ENCODE data around the gene DAGLA. TPM values are rescaled to one million over a fixed set of nuclear protein-coding genes. Genes with fewer than 3 reads are reported as not detected.
A peak's percentile ranks its signal among the peaks of the same experiment; 100 is the strongest.

Gene DAGLA
- total RNA-seq, 5 donors from 2014 or later (not counting 1 experiment from before 2014, with no cell fraction given), result 0.15 to 1.6 (median 0.23) TPM

- Mint-ChIP-seq H3K27me3 (peaks cover 0 to 3% of the 10 kb centered on the region in 2 donors), H3K9me3 (no peaks in the 10 kb centered on the region), H3K27ac (no peak overlapping the region), H3K4me1 (peaks cover 23 to 27% (median 24%) of the 10 kb centered on the region in 3 donors), H3K36me3 (no peaks in the 10 kb centered on the region), H3K4me3 (no peak overlapping the region)
- Histone ChIP-seq H3K4me1 (ENCODE audit: control insufficient read depth in 1 of 2, extremely low read depth in 1 of 2, insufficient read depth in 2 of 2, low read length in 2 of 2) (peaks cover 18 to 44% of the 10 kb centered on the region in 2 experiments), H3K36me3 (ENCODE audit: control insufficient read depth in 2 of 2, extremely low read depth in 1 of 2, insufficient read depth in 1 of 2, low read length in 1 of 2) (no peaks in the 10 kb centered on the region), H3K9me3 (no peaks in the 10 kb centered on the region), H3K27me3 (replicated peaks in 1 of 2; ENCODE audit: control insufficient read depth in 2 of 2, extremely low read depth in 1 of 2, insufficient read depth in 2 of 2, low read length in 1 of 2) (peaks cover 0 to 14% of the 10 kb centered on the region in 2 experiments), H3K4me3 (ENCODE audit: control insufficient read depth in 1 of 2, extremely low read depth in 1 of 2, low read length in 1 of 2) (no peak overlapping the region), H3K27ac (ENCODE audit: low read length) (no peak overlapping the region)
- ChIA-PET POLR2A (no interaction called here), CTCF (no interaction called here)
- ATAC-seq (replicated peaks in 1 of 4) (no peak), DNase-seq (no peak)
- 100% methylated on average over 5 of the region's 7 CpGs for WGBS (ENCODE audit: insufficient coverage)
Measured at GRCh38 chr11:61694602-61694939, 14.4 kb downstream of the DAGLA start.

GRCh38 chr11:61694946-61695706 is 14.9 kb downstream of the DAGLA start:
- no peaks in the 10 kb centered on the region for H3K9me3 Mint-ChIP-seq
- POLR2A ChIA-PET, result no interaction called here
- ATAC-seq (replicated peaks in 1 of 4) (no peak), DNase-seq (no peak)
- H3K27me3 ChIP-seq (replicated peaks in 1 of 2; ENCODE audit: control insufficient read depth in 2 of 2, extremely low read depth in 1 of 2, insufficient read depth in 2 of 2, low read length in 1 of 2), result peaks cover 0 to 10% of the 10 kb centered on the region in 2 experiments
- H3K36me3 ChIP-seq (ENCODE audit: control insufficient read depth in 2 of 2, extremely low read depth in 1 of 2, insufficient read depth in 1 of 2, low read length in 1 of 2), result no peaks in the 10 kb centered on the region
- H3K4me3 ChIP-seq (ENCODE audit: control insufficient read depth in 1 of 2, extremely low read depth in 1 of 2, low read length in 1 of 2), result peak overlapping the region in 1 of 2 donors; percentile 38
- peaks cover 0 to 2% of the 10 kb centered on the region in 2 donors for H3K27me3 Mint-ChIP-seq
- CTCF ChIA-PET, result no interaction called here
- 88% methylated on average over 13 of the region's 15 CpGs for WGBS (ENCODE audit: insufficient coverage)
- peaks cover 18 to 44% of the 10 kb centered on the region in 2 experiments for H3K4me1 ChIP-seq (ENCODE audit: control insufficient read depth in 1 of 2, extremely low read depth in 1 of 2, insufficient read depth in 2 of 2, low read length in 2 of 2)
- peaks cover 23 to 27% (median 24%) of the 10 kb centered on the region in 3 donors for H3K4me1 Mint-ChIP-seq
- H3K36me3 Mint-ChIP-seq, result no peaks in the 10 kb centered on the region
- no peaks in the 10 kb centered on the region for H3K9me3 ChIP-seq
- peak overlapping the region; percentile 62 for H3K27ac ChIP-seq (ENCODE audit: low read length)
- H3K27ac Mint-ChIP-seq, result peak overlapping the region; percentile 31 to 61
- H3K4me3 Mint-ChIP-seq, result peak overlapping the region in 2 of 3 donors; percentile 47 to 82

- CTCF ChIA-PET, result no interaction called here
- no peaks in the 10 kb centered on the region for H3K9me3 Mint-ChIP-seq
- H3K27ac ChIP-seq (ENCODE audit: low read length), result peak overlapping the region; percentile 62
Measured at GRCh38 chr11:61695917-61696316, 15.7 kb downstream of the DAGLA start.

GRCh38 chr11:61696602-61697001 is 16.4 kb downstream of the DAGLA start:
- no peaks in the 10 kb centered on the region for H3K36me3 ChIP-seq (ENCODE audit: control insufficient read depth in 2 of 2, extremely low read depth in 1 of 2, insufficient read depth in 1 of 2, low read length in 1 of 2)
- H3K27ac Mint-ChIP-seq, result peak overlapping the region in 1 of 2 donors; percentile 19
- H3K4me3 ChIP-seq (ENCODE audit: control insufficient read depth in 1 of 2, extremely low read depth in 1 of 2, low read length in 1 of 2), result no peak overlapping the region
- no peaks in the 10 kb centered on the region for H3K9me3 Mint-ChIP-seq
- peaks cover 23 to 27% (median 24%) of the 10 kb centered on the region in 3 donors for H3K4me1 Mint-ChIP-seq
- H3K27ac ChIP-seq (ENCODE audit: low read length), result peak overlapping the region; percentile 29
- no peak overlapping the region for H3K4me3 Mint-ChIP-seq
- POLR2A ChIA-PET, result no interaction called here
- peak in 1 of 35 experiments; percentile 13 for DNase-seq
- H3K9me3 ChIP-seq, result no peaks in the 10 kb centered on the region
- peaks cover 18 to 44% of the 10 kb centered on the region in 2 experiments for H3K4me1 ChIP-seq (ENCODE audit: control insufficient read depth in 1 of 2, extremely low read depth in 1 of 2, insufficient read depth in 2 of 2, low read length in 2 of 2)
- WGBS (ENCODE audit: insufficient coverage), result 74% methylated on average over 6 of the region's 8 CpGs
- H3K36me3 Mint-ChIP-seq, result no peaks in the 10 kb centered on the region
- CTCF ChIA-PET, result no interaction called here
- no peaks in the 10 kb centered on the region for H3K27me3 Mint-ChIP-seq
- H3K27me3 ChIP-seq (replicated peaks in 1 of 2; ENCODE audit: control insufficient read depth in 2 of 2, extremely low read depth in 1 of 2, insufficient read depth in 2 of 2, low read length in 1 of 2), result peaks cover 0 to 2% of the 10 kb centered on the region in 2 experiments
- no peak for ATAC-seq (replicated peaks in 1 of 4)

More at GRCh38 chr11:61695917-61696316, 15.7 kb downstream of the DAGLA start:
- DNase-seq (peak; percentile 65 to 95 (median 92)), ATAC-seq (replicated peaks in 1 of 4) (peak; percentile 98 to 100 (median 99))
- H3K4me1 ChIP-seq (ENCODE audit: control insufficient read depth in 1 of 2, extremely low read depth in 1 of 2, insufficient read depth in 2 of 2, low read length in 2 of 2), result peaks cover 18 to 44% of the 10 kb centered on the region in 2 experiments
- peaks cover 23 to 27% (median 24%) of the 10 kb centered on the region in 3 donors for H3K4me1 Mint-ChIP-seq
- peak overlapping the region; percentile 38 to 40 for H3K4me3 ChIP-seq (ENCODE audit: control insufficient read depth in 1 of 2, extremely low read depth in 1 of 2, low read length in 1 of 2)
- POLR2A ChIA-PET, result no interaction called here
- H3K4me3 Mint-ChIP-seq, result peak overlapping the region; percentile 47 to 82 (median 55)
- H3K27me3 ChIP-seq (replicated peaks in 1 of 2; ENCODE audit: control insufficient read depth in 2 of 2, extremely low read depth in 1 of 2, insufficient read depth in 2 of 2, low read length in 1 of 2), result peaks cover 0 to 4% of the 10 kb centered on the region in 2 experiments
- peak overlapping the region; percentile 52 to 61 for H3K27ac Mint-ChIP-seq
- 10% methylated on average over 2 of the region's 17 CpGs for WGBS (ENCODE audit: insufficient coverage)
- no peaks in the 10 kb centered on the region for H3K27me3 Mint-ChIP-seq
- no peaks in the 10 kb centered on the region for H3K36me3 ChIP-seq (ENCODE audit: control insufficient read depth in 2 of 2, extremely low read depth in 1 of 2, insufficient read depth in 1 of 2, low read length in 1 of 2)
- H3K36me3 Mint-ChIP-seq, result no peaks in the 10 kb centered on the region
- H3K9me3 ChIP-seq, result no peaks in the 10 kb centered on the region

- no peaks in the 10 kb centered on the region for H3K9me3 Mint-ChIP-seq
- ChIA-PET POLR2A (no interaction called here), CTCF (no interaction called here)
- H3K4me1 ChIP-seq (ENCODE audit: control insufficient read depth in 1 of 2, extremely low read depth in 1 of 2, insufficient read depth in 2 of 2, low read length in 2 of 2), result peaks cover 18 to 44% of the 10 kb centered on the region in 2 experiments
- no peak overlapping the region for H3K4me3 ChIP-seq (ENCODE audit: control insufficient read depth in 1 of 2, extremely low read depth in 1 of 2, low read length in 1 of 2)
- 97% methylated on average over 9 of the region's 9 CpGs for WGBS (ENCODE audit: insufficient coverage)
- H3K4me3 Mint-ChIP-seq, result no peak overlapping the region
- H3K27me3 ChIP-seq (replicated peaks in 1 of 2; ENCODE audit: control insufficient read depth in 2 of 2, extremely low read depth in 1 of 2, insufficient read depth in 2 of 2, low read length in 1 of 2), result peaks cover 0 to 2% of the 10 kb centered on the region in 2 experiments
- H3K9me3 ChIP-seq, result no peaks in the 10 kb centered on the region
- no peak overlapping the region for H3K27ac ChIP-seq (ENCODE audit: low read length)
- H3K27me3 Mint-ChIP-seq, result no peaks in the 10 kb centered on the region
- DNase-seq (no peak), ATAC-seq (replicated peaks in 1 of 4) (no peak)
- H3K36me3 Mint-ChIP-seq, result no peaks in the 10 kb centered on the region
- H3K4me1 Mint-ChIP-seq, result peaks cover 23 to 27% (median 24%) of the 10 kb centered on the region in 3 donors
- no peak overlapping the region for H3K27ac Mint-ChIP-seq
- H3K36me3 ChIP-seq (ENCODE audit: control insufficient read depth in 2 of 2, extremely low read depth in 1 of 2, insufficient read depth in 1 of 2, low read length in 1 of 2), result no peaks in the 10 kb centered on the region
Measured at GRCh38 chr11:61697078-61697502, 16.9 kb downstream of the DAGLA start.

DNA sequence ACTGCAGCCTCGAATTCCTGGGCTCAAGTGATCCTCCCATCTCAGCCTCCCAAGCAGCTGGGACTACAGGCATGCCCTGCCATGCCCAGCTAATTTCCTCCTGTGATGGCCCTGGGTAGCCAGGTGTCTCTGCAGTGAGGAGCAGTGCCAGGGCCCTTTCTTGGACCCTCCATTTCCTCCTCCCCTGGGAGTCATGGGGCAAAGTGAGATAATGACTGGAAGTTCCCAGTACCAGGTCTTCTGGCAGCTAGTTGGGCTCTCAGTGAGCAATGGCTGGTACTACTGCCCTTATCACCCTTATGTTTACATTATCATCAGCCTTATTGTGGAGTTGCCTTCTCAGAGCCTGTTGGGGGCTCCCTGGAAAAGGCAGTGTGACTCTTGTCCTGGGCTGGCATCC is 17.6 kb downstream of the DAGLA start:
- POLR2A ChIA-PET, result no interaction called here
- H3K27me3 Mint-ChIP-seq, result no peaks in the 10 kb centered on the region
- no CpG with 5 or more reads among the region's 1 CpG for WGBS (ENCODE audit: insufficient coverage)

More for the DNA sequence above, 17.6 kb downstream of the DAGLA start:
- Mint-ChIP-seq H3K9me3 (no peaks in the 10 kb centered on the region), H3K4me3 (peak overlapping the region in 1 of 3 donors; percentile 62), H3K36me3 (no peaks in the 10 kb centered on the region), H3K4me1 (peaks cover 23 to 29% (median 24%) of the 10 kb centered on the region in 3 donors), H3K27ac (peak overlapping the region; percentile 24 to 27)
- Histone ChIP-seq H3K27me3 (replicated peaks in 1 of 2; ENCODE audit: control insufficient read depth in 2 of 2, extremely low read depth in 1 of 2, insufficient read depth in 2 of 2, low read length in 1 of 2) (peaks cover 0 to 2% of the 10 kb centered on the region in 2 experiments), H3K36me3 (ENCODE audit: control insufficient read depth in 2 of 2, extremely low read depth in 1 of 2, insufficient read depth in 1 of 2, low read length in 1 of 2) (no peaks in the 10 kb centered on the region), H3K4me1 (ENCODE audit: control insufficient read depth in 1 of 2, extremely low read depth in 1 of 2, insufficient read depth in 2 of 2, low read length in 2 of 2) (peaks cover 18 to 50% of the 10 kb centered on the region in 2 experiments), H3K4me3 (ENCODE audit: control insufficient read depth in 1 of 2, extremely low read depth in 1 of 2, low read length in 1 of 2) (no peak overlapping the region), H3K9me3 (no peaks in the 10 kb centered on the region), H3K27ac (ENCODE audit: low read length) (no peak overlapping the region)
- CTCF ChIA-PET, result interaction anchor here in 1 of 2 donors (0.8 kb wide), 1 partner anchor 36 kb away, joined by 3 read pairs; no protein-coding TSS in a partner anchor
- ATAC-seq (replicated peaks in 1 of 4) (no peak), DNase-seq (no peak)

Measured in T-cell (primary cell).